Heart right ventricle (tissue), 16 donors: ENCODE results near the gene PRR32. TPM values are rescaled to one million over a fixed set of nuclear protein-coding genes. Genes with fewer than 3 reads are reported as not detected.

Experiments
- ATAC-seq, 8 donors: fragments of 200-7000 bp; cut with Tn5 transposase; one replicate each; pipeline ENCODE4 v1.9.1; 2020; ENCODE audit warnings: mild to moderate bottlenecking in 8 of 8, moderate library complexity in 8 of 8, moderate number of reproducible peaks in 1 of 8
- DNase-seq, 2 donors: peaks; one replicate each; pipeline ENCODE4 v3.0.0-alpha.2; 2020
- H3K27ac ChIP-seq, 10 donors: fragments of 200-600 bp; sonication (generic) in 2 of 10; one replicate each; pipeline versions ENCODE4 v1.5.0 to v1.8.0; 2020 to 2022; ENCODE audit warnings: mild to moderate bottlenecking in 3 of 10
- H3K27me3 ChIP-seq, 7 donors: fragments of 200-600 bp; one replicate each; pipeline ENCODE4 v1.8.0; 2021 to 2022; ENCODE audit warnings: mild to moderate bottlenecking in 2 of 7
- H3K36me3 ChIP-seq, 9 donors: fragments of 200-600 bp; sonication (generic) in 1 of 9; one replicate each; pipeline versions ENCODE4 v1.5.0 to v1.8.0; 2020 to 2022; ENCODE audit warnings: mild to moderate bottlenecking in 2 of 9
- H3K4me1 ChIP-seq, 9 donors: fragments of 200-600 bp; sonication (generic) in 1 of 9; one replicate each; pipeline versions ENCODE4 v1.5.0 to v1.8.0; 2020 to 2022; ENCODE audit warnings: mild to moderate bottlenecking in 4 of 9
- H3K4me3 ChIP-seq, 10 donors: fragments of 200-600 bp; sonication (generic) in 2 of 10; one replicate each; pipeline versions ENCODE4 v1.5.0 to v1.8.0; 2020 to 2022; ENCODE audit warnings: mild to moderate bottlenecking in 7 of 10, moderate library complexity in 2 of 10
- H3K9me3 ChIP-seq, 11 donors: fragments of 200-600 bp in 10 of 11; sonication (generic) in 2 of 11; one replicate each; pipeline versions ENCODE4 v1.5.0 to v1.8.0; 2013 to 2022; ENCODE audit warnings: mild to moderate bottlenecking in 2 of 11, control low read depth in 1 of 11, moderate library complexity in 1 of 11
- WGBS, 2 donors: extraction: QIAGEN DNeasy Blood & Tissue Kit; methylation state at CpG; one replicate each; pipeline ENCODE4 v1.1.7; 2013; ENCODE audit warnings: inconsistent platforms in 1 of 2; 5-methylcytosine and 5-hydroxymethylcytosine counted together
- intact Hi-C, 10 donors: fragments of 100-400 bp; cut with DNase I; formaldehyde crosslinking; loops; one replicate each; pipeline versions ENCODE4 v1.11.1 to v1.14.2; 2022
- polyA plus RNA-seq, 2 donors: library from polyadenylated mRNA; stranded (reverse); fragments of 200-250 nt; gene quantifications; one replicate each; pipeline ENCODE4 v1.2.3, GENCODE V29; 2013
- total RNA-seq, 10 donors: library from RNA; stranded (reverse); fragmentation: NEBNext Ultra II Directional in 3 of 10; extraction: Animal tissue kit (Norgen Biotek cat#: 25700) in 3 of 10; gene quantifications; one replicate each; pipeline versions ENCODE4 v1.2.1 to v1.2.4, GENCODE V29; 2021 to 2023
- TF ChIP-seq, protein P1 (sequence below), 9 donors: fragments of 200-600 bp; sonication (generic) in 2 of 9; IDR thresholded peaks; one replicate each; pipeline versions ENCODE4 v1.5.0 to v1.8.0; 2021 to 2022; ENCODE audit warnings: antibody characterized with exemption in 9 of 9, mild to moderate bottlenecking in 5 of 9, moderate library complexity in 1 of 9
- donor health status: Arrhythmogenic right ventricular cardiomyopathy.
- donor health status: ischemic (EF 13 %, LVEDD 7.1; RV severe dilation, severe dysfunction).
- donor health status: healthy with polysubstance abuse.
- donor health status: DM: no; HTN: yes; CAD: no.
- donor health status: DM: no; HTN: no; CAD: no.
- donor health status: ischemic (EF 25% LVEDD 6.9; RV normal size, moderate dysfunction).
- donor health status: ischemic (EF 25% LVEDD 5.7; RV mildly dilated, moderate dysfunction).
- donor health status: healthy.
- donor health status: DM: yes; HTN: yes; CAD: no.
- donor health status: Ischemic cardiomyopathy.
- donor health status: ischemic (EF 35%, LVEDD 5.7; RV mildly dilated, moderate dysfunction).
- donor health status: nonischemic (EF 11% LVEDD 7.7; RV severe dilation, severe dysfunction).
- donor health status: DM: yes; HTN: yes; CAD: no.
- donor health status: PGD.
- donor health status: ischemic (EF 29% LVEDD 5.4; RV normal size, mild dysfunction).
- donor health status: nonischemic (EF 23%, LVEDD 6.1; RV moderate dilation, normal function).

PRR32 gene
- total and polyA plus RNA-seq, 12 donors = 0.24 to 0.46 (median 0.28) TPM; not detected in 7

DNA sequence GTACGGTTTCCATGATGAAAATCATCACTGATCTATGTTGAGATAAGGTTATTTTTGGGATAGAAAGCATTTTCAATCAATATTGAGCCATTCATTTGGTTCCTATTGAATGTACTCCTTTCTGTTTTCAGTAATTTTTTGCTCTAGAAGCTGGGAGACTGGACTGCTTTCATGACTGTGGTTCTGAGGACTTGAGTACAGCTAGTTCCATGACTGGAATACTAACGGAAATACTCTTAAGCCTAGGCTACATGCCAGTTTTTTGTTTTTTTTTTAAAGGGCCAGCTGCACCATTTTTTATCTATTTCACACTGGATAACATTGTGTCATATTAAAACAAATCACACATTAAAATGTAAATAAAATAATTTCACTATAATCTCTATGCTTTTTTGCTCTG lies 16.7 kb downstream of the PRR32 start:
- no peaks in the 10 kb centered on the region for H3K27me3 ChIP-seq
- no peaks in the 10 kb centered on the region for H3K4me1 ChIP-seq
- 22 to 27% methylated on average over 2 of the region's 2 CpGs for WGBS, 2 donors
- H3K36me3 ChIP-seq = no peaks in the 10 kb centered on the region
- peak in 2 of 8 donors; percentile 35 to 72 for ATAC-seq
- H3K4me3 ChIP-seq = no peak overlapping the region
- no peak for DNase-seq
- TF ChIP-seq, protein P1, sequence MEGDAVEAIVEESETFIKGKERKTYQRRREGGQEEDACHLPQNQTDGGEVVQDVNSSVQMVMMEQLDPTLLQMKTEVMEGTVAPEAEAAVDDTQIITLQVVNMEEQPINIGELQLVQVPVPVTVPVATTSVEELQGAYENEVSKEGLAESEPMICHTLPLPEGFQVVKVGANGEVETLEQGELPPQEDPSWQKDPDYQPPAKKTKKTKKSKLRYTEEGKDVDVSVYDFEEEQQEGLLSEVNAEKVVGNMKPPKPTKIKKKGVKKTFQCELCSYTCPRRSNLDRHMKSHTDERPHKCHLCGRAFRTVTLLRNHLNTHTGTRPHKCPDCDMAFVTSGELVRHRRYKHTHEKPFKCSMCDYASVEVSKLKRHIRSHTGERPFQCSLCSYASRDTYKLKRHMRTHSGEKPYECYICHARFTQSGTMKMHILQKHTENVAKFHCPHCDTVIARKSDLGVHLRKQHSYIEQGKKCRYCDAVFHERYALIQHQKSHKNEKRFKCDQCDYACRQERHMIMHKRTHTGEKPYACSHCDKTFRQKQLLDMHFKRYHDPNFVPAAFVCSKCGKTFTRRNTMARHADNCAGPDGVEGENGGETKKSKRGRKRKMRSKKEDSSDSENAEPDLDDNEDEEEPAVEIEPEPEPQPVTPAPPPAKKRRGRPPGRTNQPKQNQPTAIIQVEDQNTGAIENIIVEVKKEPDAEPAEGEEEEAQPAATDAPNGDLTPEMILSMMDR (IDR thresholded peaks at IDR 0.05) = no peak
- no peaks in the 10 kb centered on the region for H3K9me3 ChIP-seq
- no peak overlapping the region for H3K27ac ChIP-seq
- intact Hi-C loops = loop anchor here in 1 of 10 donors (5.0 kb wide), 1 partner anchor 201 kb away; no protein-coding TSS in a partner anchor

- no peaks in the 10 kb centered on the region for H3K27me3 ChIP-seq
- ATAC-seq (no peak), DNase-seq (no peak)
- H3K27ac ChIP-seq = no peak overlapping the region
- intact Hi-C loops = no loop called here
- no peaks in the 10 kb centered on the region for H3K4me1 ChIP-seq
- TF ChIP-seq, protein P1 (IDR thresholded peaks at IDR 0.05) = no peak
- H3K36me3 ChIP-seq = no peaks in the 10 kb centered on the region
- H3K4me3 ChIP-seq = no peak overlapping the region
- WGBS, 2 donors = 69 to 79% methylated on average over 3 of the region's 3 CpGs
- H3K9me3 ChIP-seq = peaks cover 0 to 5% (median 0%) of the 10 kb centered on the region in 11 donors
Observed at GRCh38 chrX:126847143-126847542, 27.6 kb downstream of the PRR32 start.

DNA sequence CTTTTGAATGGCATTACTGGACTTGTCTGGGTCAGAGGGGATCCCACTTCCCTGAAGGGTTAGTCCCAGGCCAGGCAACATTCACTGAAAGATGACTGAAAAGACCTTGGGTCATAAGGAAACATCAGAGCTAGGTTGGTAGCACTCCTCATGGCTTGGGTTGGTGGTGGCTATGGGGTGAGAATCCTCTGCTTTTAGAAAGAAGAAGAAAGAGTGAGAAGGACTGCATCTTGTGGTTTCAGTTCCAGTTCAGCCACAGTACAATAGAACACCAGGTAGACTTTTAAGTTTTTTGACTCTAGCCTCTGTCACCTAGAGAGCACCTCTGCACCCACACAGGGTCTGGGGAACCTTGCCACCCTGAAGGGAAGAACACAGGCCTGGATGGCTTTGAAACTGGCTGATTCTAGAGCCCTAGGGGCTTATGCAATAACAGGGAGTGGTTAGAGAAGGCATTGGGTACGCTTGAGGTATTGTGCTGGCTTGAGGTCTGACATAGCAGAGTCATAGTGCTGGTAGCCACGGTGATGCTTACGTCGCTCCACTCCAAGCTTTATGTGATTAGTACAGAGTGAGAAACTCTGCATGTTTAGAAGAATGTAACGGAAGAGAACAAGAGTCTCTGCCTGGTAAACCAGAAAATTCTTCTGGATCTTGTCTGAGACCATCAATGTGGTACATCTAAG lies 36.5 kb downstream of the PRR32 start:
- ATAC-seq = no peak
- H3K27ac ChIP-seq = no peak overlapping the region
- no peaks in the 10 kb centered on the region for H3K9me3 ChIP-seq
- DNase-seq = no peak
- H3K27me3 ChIP-seq = no peaks in the 10 kb centered on the region
- no peaks in the 10 kb centered on the region for H3K36me3 ChIP-seq
- intact Hi-C loops = no loop called here
- TF ChIP-seq, protein P1 (IDR thresholded peaks at IDR 0.05) = no peak
- H3K4me1 ChIP-seq = no peaks in the 10 kb centered on the region
- no peak overlapping the region for H3K4me3 ChIP-seq
- 67 to 89% methylated on average over 5 of the region's 5 CpGs for WGBS, 2 donors
